HEK293 (cell line): ENCODE data around the gene MCRIP2.

ENCODE experiments used
- CTCF ChIA-PET: fragments of 350-600 bp; formaldehyde crosslinking; extraction: SDS; loops from one replicate; lab custom pipeline; 2021; ENCODE audit warnings: antibody characterized with exemption; lab: Yijun Ruan, JAX
- POLR2A ChIA-PET: fragments of 300-600 bp; formaldehyde crosslinking; extraction: SDS; loops from one replicate; lab custom pipeline; 2020; ENCODE audit warnings: antibody characterized with exemption, inconsistent platforms; lab: Yijun Ruan, JAX
- H3K27ac ChIP-seq: fragments of 200-500 bp; sonication (Bioruptor generic); 2 replicates; pipeline ENCODE4 v1.5.1; 2014; ENCODE audit warnings: low read depth, low read length, control low read depth, inconsistent platforms; ENCODE audit errors: extremely low read depth
- H3K36me3 ChIP-seq, 2 experiments: fragments of 200-500 bp in 1 of 2; sonication (Bioruptor generic) in 1 of 2; 1 replicate in 1 of 2; 2 replicates in 1 of 2; pipeline ENCODE4 v1.5.1; 2014 to 2017; ENCODE audit warnings: inconsistent platforms in 2 of 2, low read length in 2 of 2; ENCODE audit not compliant: control insufficient read depth in 2 of 2, insufficient read depth in 1 of 2
- H3K4me1 ChIP-seq: fragments of 200-500 bp; sonication (Bioruptor generic); 2 replicates; pipeline ENCODE4 v1.5.1; 2014; ENCODE audit warnings: mild to moderate bottlenecking, low read length, inconsistent platforms; ENCODE audit not compliant: control insufficient read depth, insufficient read depth
- H3K4me3 ChIP-seq: 2 replicates; pipeline ENCODE4 v1.5.1; 2011; ENCODE audit warnings: low read depth, mild to moderate bottlenecking, control low read depth, low read length, moderate library complexity
- H3K9me3 ChIP-seq: fragments of 200-500 bp; sonication (Bioruptor generic); 2 replicates; pipeline ENCODE4 v1.5.1; 2014; ENCODE audit warnings: low read depth, low read length, inconsistent platforms; ENCODE audit not compliant: control insufficient read depth, insufficient read depth
- GLIS1 ChIP-seq: fragments of 450-650 bp; formaldehyde crosslinking; IDR thresholded peaks from 2 replicates; pipeline ENCODE4 v1.5.1; 2016; ENCODE audit warnings: missing biosample characterization, missing genetic modification characterization
- GLIS2 ChIP-seq: fragments of 450-650 bp; formaldehyde crosslinking; IDR thresholded peaks from 2 replicates; pipeline ENCODE4 v1.5.1; 2016; ENCODE audit warnings: missing biosample characterization, missing genetic modification characterization
- KLF8 ChIP-seq: fragments of 450-650 bp; formaldehyde crosslinking; IDR thresholded peaks from 2 replicates; pipeline ENCODE4 v1.5.1; 2016; ENCODE audit warnings: missing biosample characterization, missing genetic modification characterization
- PRDM6 ChIP-seq: fragments of 450-650 bp; formaldehyde crosslinking; IDR thresholded peaks from 2 replicates; pipeline ENCODE4 v1.5.1; 2017; ENCODE audit warnings: missing biosample characterization, missing genetic modification characterization
- SP2 ChIP-seq: fragments of 450-650 bp; formaldehyde crosslinking; IDR thresholded peaks from 2 replicates; pipeline ENCODE4 v1.5.1; 2016; ENCODE audit warnings: missing biosample characterization, missing genetic modification characterization
- SP7 ChIP-seq: fragments of 450-650 bp; formaldehyde crosslinking; IDR thresholded peaks from 2 replicates; pipeline ENCODE4 v1.5.1; 2016; ENCODE audit warnings: missing biosample characterization, missing genetic modification characterization
- ZBTB26 ChIP-seq: fragments of 450-650 bp; formaldehyde crosslinking; optimal IDR thresholded peaks from 2 replicates; pipeline ENCODE3; 2016; ENCODE audit warnings: missing biosample characterization, mild to moderate bottlenecking, missing genetic modification characterization
- ZBTB8A ChIP-seq: fragments of 450-650 bp; formaldehyde crosslinking; IDR thresholded peaks from 2 replicates; pipeline ENCODE4 v1.5.1; 2016; ENCODE audit warnings: missing biosample characterization, missing genetic modification characterization
- ZFP37 ChIP-seq: fragments of 450-650 bp; formaldehyde crosslinking; IDR thresholded peaks from 2 replicates; pipeline ENCODE4 v1.5.1; 2016; ENCODE audit warnings: missing biosample characterization, missing genetic modification characterization
- ZIC2 ChIP-seq: fragments of 450-650 bp; formaldehyde crosslinking; IDR thresholded peaks from 2 replicates; pipeline ENCODE4 v1.5.1; 2016; ENCODE audit warnings: missing biosample characterization, missing genetic modification characterization
- ZNF138 ChIP-seq: fragments of 450-650 bp; formaldehyde crosslinking; IDR thresholded peaks from 2 replicates; pipeline ENCODE4 v1.5.1; 2016; ENCODE audit warnings: missing biosample characterization, missing genetic modification characterization, borderline replicate concordance
- ZNF16 ChIP-seq: fragments of 450-650 bp; formaldehyde crosslinking; IDR thresholded peaks from 2 replicates; pipeline ENCODE4 v1.5.1; 2016; ENCODE audit warnings: low read depth, missing biosample characterization, missing genetic modification characterization
- ZNF335 ChIP-seq: fragments of 450-650 bp; formaldehyde crosslinking; conservative IDR thresholded peaks from 2 replicates; pipeline ENCODE4 v1.5.1; 2016; ENCODE audit warnings: missing biosample characterization, missing genetic modification characterization
- ZNF366 ChIP-seq: fragments of 450-650 bp; formaldehyde crosslinking; conservative IDR thresholded peaks from 2 replicates; pipeline ENCODE4 v1.5.1; 2016; ENCODE audit warnings: missing biosample characterization, missing genetic modification characterization
- ZNF404 ChIP-seq: fragments of 450-650 bp; formaldehyde crosslinking; IDR thresholded peaks from 2 replicates; pipeline ENCODE4 v1.5.1; 2017; ENCODE audit warnings: missing biosample characterization, missing genetic modification characterization
- ZNF530 ChIP-seq: fragments of 450-650 bp; formaldehyde crosslinking; IDR thresholded peaks from 2 replicates; pipeline ENCODE4 v1.5.1; 2016; ENCODE audit warnings: low read depth, missing biosample characterization, missing genetic modification characterization
- ZNF555 ChIP-seq: fragments of 450-650 bp; formaldehyde crosslinking; conservative IDR thresholded peaks from 2 replicates; pipeline ENCODE4 v1.5.1; 2017; ENCODE audit warnings: missing biosample characterization, mild to moderate bottlenecking, missing genetic modification characterization, inconsistent platforms
- ZNF596 ChIP-seq: fragments of 450-650 bp; IDR thresholded peaks from 2 replicates; pipeline ENCODE4 v1.5.0; 2018; ENCODE audit warnings: missing biosample characterization, mild to moderate bottlenecking, missing genetic modification characterization, moderate library complexity
- ZNF677 ChIP-seq: fragments of 450-650 bp; IDR thresholded peaks from 2 replicates; pipeline ENCODE4 v1.5.0; 2018; ENCODE audit warnings: missing biosample characterization, mild to moderate bottlenecking, missing genetic modification characterization, moderate library complexity
- ZXDB ChIP-seq: fragments of 450-650 bp; formaldehyde crosslinking; IDR thresholded peaks from 2 replicates; pipeline ENCODE4 v1.5.1; 2016; ENCODE audit warnings: missing biosample characterization, missing genetic modification characterization
- TF ChIP-seq, protein P1 (sequence below): fragments of 450-650 bp; formaldehyde crosslinking; IDR thresholded peaks from 2 replicates; pipeline ENCODE4 v1.5.1; 2017; ENCODE audit warnings: missing biosample characterization, missing genetic modification characterization
- TF ChIP-seq, protein P2 (sequence below): fragments of 450-650 bp; formaldehyde crosslinking; IDR thresholded peaks from 2 replicates; pipeline ENCODE4 v1.5.1; 2016; ENCODE audit warnings: missing biosample characterization, missing genetic modification characterization

Gene MCRIP2

DNA sequence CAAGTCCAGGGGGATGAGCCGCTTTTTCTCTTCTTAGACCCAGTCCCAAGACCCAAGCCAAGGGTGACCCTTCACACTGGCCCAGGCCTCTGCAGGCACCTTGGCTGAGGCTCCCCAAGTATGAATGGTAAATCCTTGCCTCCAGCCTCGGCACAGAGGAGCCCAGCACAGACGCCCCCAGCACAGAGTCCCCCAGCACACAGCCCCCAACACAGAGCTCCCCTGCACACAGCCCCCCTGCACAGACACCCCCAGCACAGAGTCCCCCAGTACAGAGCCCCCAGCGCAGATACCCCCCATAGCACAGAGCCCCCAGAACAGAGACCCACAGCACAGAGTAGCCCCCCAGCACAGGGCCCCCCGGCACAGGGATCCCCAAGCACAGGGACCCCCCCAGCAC lies 1.0 kb upstream of the MCRIP2 start:
- no peaks in the 10 kb centered on the region; a peak in 1 of 3 replicates for H3K36me3 ChIP-seq
- H3K9me3 ChIP-seq, result no peaks in the 10 kb centered on the region
- CTCF ChIA-PET, result no interaction called here
- no peak overlapping the region for H3K4me3 ChIP-seq
- peaks cover 6% of the 10 kb centered on the region; the same call in 1 of the 2 replicates for H3K4me1 ChIP-seq
- TF ChIP-seq, protein P1, sequence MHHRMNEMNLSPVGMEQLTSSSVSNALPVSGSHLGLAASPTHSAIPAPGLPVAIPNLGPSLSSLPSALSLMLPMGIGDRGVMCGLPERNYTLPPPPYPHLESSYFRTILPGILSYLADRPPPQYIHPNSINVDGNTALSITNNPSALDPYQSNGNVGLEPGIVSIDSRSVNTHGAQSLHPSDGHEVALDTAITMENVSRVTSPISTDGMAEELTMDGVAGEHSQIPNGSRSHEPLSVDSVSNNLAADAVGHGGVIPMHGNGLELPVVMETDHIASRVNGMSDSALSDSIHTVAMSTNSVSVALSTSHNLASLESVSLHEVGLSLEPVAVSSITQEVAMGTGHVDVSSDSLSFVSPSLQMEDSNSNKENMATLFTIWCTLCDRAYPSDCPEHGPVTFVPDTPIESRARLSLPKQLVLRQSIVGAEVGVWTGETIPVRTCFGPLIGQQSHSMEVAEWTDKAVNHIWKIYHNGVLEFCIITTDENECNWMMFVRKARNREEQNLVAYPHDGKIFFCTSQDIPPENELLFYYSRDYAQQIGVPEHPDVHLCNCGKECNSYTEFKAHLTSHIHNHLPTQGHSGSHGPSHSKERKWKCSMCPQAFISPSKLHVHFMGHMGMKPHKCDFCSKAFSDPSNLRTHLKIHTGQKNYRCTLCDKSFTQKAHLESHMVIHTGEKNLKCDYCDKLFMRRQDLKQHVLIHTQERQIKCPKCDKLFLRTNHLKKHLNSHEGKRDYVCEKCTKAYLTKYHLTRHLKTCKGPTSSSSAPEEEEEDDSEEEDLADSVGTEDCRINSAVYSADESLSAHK, result no peak
- no peak for TF ChIP-seq ZNF677 (tag by site-specific recombination)
- no peak for TF ChIP-seq ZNF404
- peak; percentile 92 for TF ChIP-seq GLIS1 (tag by site-specific recombination)
- no peak for TF ChIP-seq ZNF530 (tag by site-specific recombination)
- TF ChIP-seq ZNF555 (tag by site-specific recombination), result no peak
- TF ChIP-seq PRDM6 (tag by site-specific recombination), result no peak
- 0 out of 2 replicates have a peak overlapping the region, but pooled peaks have one; percentile 5 for H3K27ac ChIP-seq
- POLR2A ChIA-PET, result interaction anchor here (0.7 kb wide), 1 partner anchor 1337 kb away, joined by 4 read pairs; no protein-coding TSS in a partner anchor

DNA sequence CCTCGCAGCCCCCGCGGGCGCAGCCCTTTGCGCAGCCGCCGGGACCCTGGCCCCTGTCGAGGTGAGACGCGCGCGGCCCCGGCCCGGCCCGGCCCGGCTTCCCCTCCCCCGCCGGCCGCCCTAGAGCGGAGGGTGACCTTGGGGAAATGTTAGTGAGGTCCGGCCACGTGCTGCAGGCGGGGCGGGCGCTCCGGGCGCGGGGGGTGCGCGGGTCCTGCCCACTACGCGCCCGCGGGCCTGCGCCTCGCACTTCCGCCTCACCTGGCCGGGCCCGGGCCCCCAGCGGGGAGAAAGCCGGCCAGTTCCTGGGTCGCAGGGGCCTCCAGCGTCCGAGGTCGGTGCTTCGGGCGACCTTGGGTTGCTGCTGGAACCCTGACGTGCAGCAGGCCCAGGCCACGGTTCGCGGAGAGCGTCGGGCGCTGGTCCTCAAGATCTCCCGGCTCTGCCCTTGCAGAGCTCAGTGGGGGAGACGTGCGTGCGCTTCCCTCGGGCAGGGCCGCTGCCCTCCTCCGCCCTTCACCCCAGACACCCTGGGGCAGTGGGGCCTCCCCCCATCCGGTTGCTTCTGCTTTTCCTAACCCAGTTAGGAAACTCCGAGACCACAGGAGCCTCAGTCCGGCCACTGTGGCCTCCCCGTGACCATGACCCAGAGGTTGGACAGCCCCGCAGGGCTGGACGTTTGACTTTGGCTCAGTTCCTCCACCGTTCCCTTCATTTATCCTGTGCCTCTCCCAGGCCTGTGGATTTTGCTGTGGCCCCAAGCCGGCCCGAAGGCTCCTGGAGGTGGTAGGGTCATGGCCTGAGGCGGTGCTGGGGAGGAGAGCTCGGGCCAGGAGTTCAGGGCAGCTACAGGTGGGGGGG lies 791 bp downstream of the MCRIP2 start:
- H3K9me3 ChIP-seq, result no peaks in the 10 kb centered on the region
- peak overlapping the region; percentile 66; the same call in 1 of the 2 replicates for H3K27ac ChIP-seq
- CTCF ChIA-PET, result no interaction called here
- POLR2A ChIA-PET, result interaction anchor here (0.6 kb wide), 1 partner anchor 1175 kb away, joined by 3 read pairs; no protein-coding TSS in a partner anchor
- peaks cover 6% of the 10 kb centered on the region; the same call in 1 of the 2 replicates for H3K4me1 ChIP-seq
- H3K36me3 ChIP-seq, result peaks cover 0 to 7% of the 10 kb centered on the region in 2 experiments; a peak in 2 of 3 replicates
- H3K4me3 ChIP-seq, result peak overlapping the region; percentile 52
- peak; percentile 76 for TF ChIP-seq ZNF335
- 0 out of 2 replicates have a peak, but pooled peaks have one; percentile 15 for TF ChIP-seq ZNF677 (tag by site-specific recombination)
- peak; percentile 71 for TF ChIP-seq GLIS2 (tag by site-specific recombination)
- TF ChIP-seq SP2 (tag by site-specific recombination), result peak; percentile 15; the same call in 1 of the 2 replicates
- TF ChIP-seq ZBTB8A (tag by site-specific recombination), result peak; percentile 78
- TF ChIP-seq ZNF16 (tag by site-specific recombination), result no peak
- peak; percentile 45; the same call in 1 of the 2 replicates for TF ChIP-seq KLF8 (tag by site-specific recombination)
- no peak for TF ChIP-seq ZNF138 (tag by site-specific recombination)
- no peak for TF ChIP-seq ZNF596 (tag by site-specific recombination)
- TF ChIP-seq ZBTB26 (tag by site-specific recombination), result peak; percentile 74
- 0 out of 2 replicates have a peak, but pooled peaks have one; percentile 14 for TF ChIP-seq SP7
- peak; percentile 69 for TF ChIP-seq ZIC2 (tag by site-specific recombination)
- TF ChIP-seq GLIS1 (tag by site-specific recombination), result peak; percentile 79
- no peak for TF ChIP-seq ZFP37 (tag by site-specific recombination)
- TF ChIP-seq ZNF366 (tag by site-specific recombination), result 0 out of 2 replicates have a peak, but pooled peaks have one; percentile 30
- TF ChIP-seq, protein P2, sequence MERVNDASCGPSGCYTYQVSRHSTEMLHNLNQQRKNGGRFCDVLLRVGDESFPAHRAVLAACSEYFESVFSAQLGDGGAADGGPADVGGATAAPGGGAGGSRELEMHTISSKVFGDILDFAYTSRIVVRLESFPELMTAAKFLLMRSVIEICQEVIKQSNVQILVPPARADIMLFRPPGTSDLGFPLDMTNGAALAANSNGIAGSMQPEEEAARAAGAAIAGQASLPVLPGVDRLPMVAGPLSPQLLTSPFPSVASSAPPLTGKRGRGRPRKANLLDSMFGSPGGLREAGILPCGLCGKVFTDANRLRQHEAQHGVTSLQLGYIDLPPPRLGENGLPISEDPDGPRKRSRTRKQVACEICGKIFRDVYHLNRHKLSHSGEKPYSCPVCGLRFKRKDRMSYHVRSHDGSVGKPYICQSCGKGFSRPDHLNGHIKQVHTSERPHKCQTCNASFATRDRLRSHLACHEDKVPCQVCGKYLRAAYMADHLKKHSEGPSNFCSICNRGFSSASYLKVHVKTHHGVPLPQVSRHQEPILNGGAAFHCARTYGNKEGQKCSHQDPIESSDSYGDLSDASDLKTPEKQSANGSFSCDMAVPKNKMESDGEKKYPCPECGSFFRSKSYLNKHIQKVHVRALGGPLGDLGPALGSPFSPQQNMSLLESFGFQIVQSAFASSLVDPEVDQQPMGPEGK (tag by site-specific recombination), result peak; percentile 50; the same call in 1 of the 2 replicates
- peak; percentile 22; the same call in 1 of the 2 replicates for TF ChIP-seq ZXDB (tag by site-specific recombination)
